H9 (cell line): ENCODE measurements around the gene KIF16B. TPM values are rescaled to one million over a fixed set of nuclear protein-coding genes. Genes with fewer than 3 reads are reported as not detected.

Experiments used
- DNase-seq: peaks from one replicate; pipeline ENCODE4 v3.0.0-alpha.2; 2017
- H2AFZ ChIP-seq: one replicate; pipeline ENCODE4 v1.6.1; 2013; ENCODE audit warnings: mild to moderate bottlenecking, low read length, control low read depth, moderate library complexity
- H2AK5ac ChIP-seq: 2 replicates; pipeline ENCODE4 v1.6.1; 2013; ENCODE audit warnings: low read length, control low read depth, mixed read lengths; ENCODE audit not compliant: insufficient read length
- H2BK120ac ChIP-seq: one replicate; pipeline ENCODE4 v1.6.1; 2013; ENCODE audit warnings: low read depth, mild to moderate bottlenecking, low read length, control low read depth, inconsistent platforms; ENCODE audit not compliant: poor library complexity, severe bottlenecking
- H2BK12ac ChIP-seq: 2 replicates; pipeline ENCODE4 v1.6.1; 2013; ENCODE audit warnings: low read length, control low read depth, mixed read lengths, low read depth; ENCODE audit not compliant: insufficient read length
- H2BK15ac ChIP-seq: 2 replicates; pipeline ENCODE4 v1.6.1; 2013; ENCODE audit warnings: low read depth, low read length, control low read depth
- H2BK20ac ChIP-seq: one replicate; pipeline ENCODE4 v1.6.1; 2013; ENCODE audit warnings: low read depth, mild to moderate bottlenecking, low read length, control low read depth, inconsistent platforms; ENCODE audit not compliant: poor library complexity, severe bottlenecking
- H2BK5ac ChIP-seq: 2 replicates; pipeline ENCODE4 v1.6.1; 2013; ENCODE audit warnings: low read length, control low read depth, mixed read lengths; ENCODE audit not compliant: insufficient read length
- H3K14ac ChIP-seq: 2 replicates; pipeline ENCODE4 v1.6.1; 2013; ENCODE audit warnings: low read length, control low read depth; ENCODE audit not compliant: insufficient read depth
- H3K18ac ChIP-seq: 2 replicates; pipeline ENCODE4 v1.6.1; 2013; ENCODE audit warnings: low read depth, mild to moderate bottlenecking, mixed read lengths, low read length, control low read depth; ENCODE audit not compliant: insufficient read length
- H3K23ac ChIP-seq: 2 replicates; pipeline ENCODE4 v1.6.1; 2013; ENCODE audit warnings: low read length, control low read depth, mixed read lengths, low read depth; ENCODE audit not compliant: insufficient read length
- H3K23me2 ChIP-seq: 2 replicates; pipeline ENCODE4 v1.6.1; 2013; ENCODE audit warnings: low read depth, mild to moderate bottlenecking, mixed read lengths, low read length, control low read depth; ENCODE audit not compliant: insufficient read length, poor library complexity, severe bottlenecking
- H3K27ac ChIP-seq: 2 replicates; pipeline ENCODE4 v1.5.1; 2013; ENCODE audit warnings: low read length, control low read depth, mixed read lengths, low read depth; ENCODE audit not compliant: insufficient read length
- H3K27me3 ChIP-seq: 2 replicates; pipeline ENCODE4 v1.6.1; 2013; ENCODE audit warnings: low read length, control low read depth, inconsistent platforms; ENCODE audit not compliant: insufficient read depth
- H3K4ac ChIP-seq: 2 replicates; pipeline ENCODE4 v1.6.1; 2013; ENCODE audit warnings: low read depth, mild to moderate bottlenecking, control low read depth, inconsistent platforms, low read length, moderate library complexity
- H3K4me1 ChIP-seq: 2 replicates; pipeline ENCODE4 v1.6.1; 2013; ENCODE audit warnings: low read length, control low read depth, inconsistent platforms; ENCODE audit not compliant: insufficient read depth
- H3K4me2 ChIP-seq: 2 replicates; pipeline ENCODE4 v1.6.1; 2013; ENCODE audit warnings: low read length, control low read depth, mixed read lengths; ENCODE audit not compliant: insufficient read length, insufficient read depth
- H3K56ac ChIP-seq: 2 replicates; pipeline ENCODE4 v1.6.1; 2013; ENCODE audit warnings: low read depth, mild to moderate bottlenecking, mixed read lengths, low read length, control low read depth; ENCODE audit not compliant: insufficient read length
- H3K79me1 ChIP-seq: 2 replicates; pipeline ENCODE4 v1.6.1; 2013; ENCODE audit warnings: low read depth, mild to moderate bottlenecking, moderate library complexity, low read length, control low read depth, inconsistent platforms; ENCODE audit not compliant: insufficient read depth, poor library complexity, severe bottlenecking
- H3K79me2 ChIP-seq: 2 replicates; pipeline ENCODE4 v1.6.1; 2013; ENCODE audit warnings: low read length, control low read depth, inconsistent platforms; ENCODE audit not compliant: insufficient read depth
- H3K9ac ChIP-seq: 2 replicates; pipeline ENCODE4 v1.6.1; 2013; ENCODE audit warnings: low read length, control low read depth, mixed read lengths; ENCODE audit not compliant: insufficient read length; ENCODE audit errors: extremely low read depth
- H3K9me3 ChIP-seq: one replicate; pipeline ENCODE4 v1.6.1; 2013; ENCODE audit warnings: low read depth, low read length, inconsistent platforms; ENCODE audit not compliant: control insufficient read depth
- H3T11ph ChIP-seq: one replicate; pipeline ENCODE4 v1.6.1; 2013; ENCODE audit warnings: mild to moderate bottlenecking, low read length, control low read depth, inconsistent platforms
- H4K20me1 ChIP-seq: one replicate; pipeline ENCODE4 v1.6.1; 2013; ENCODE audit not compliant: control insufficient read depth, insufficient read length, insufficient read depth
- H4K5ac ChIP-seq: 2 replicates; pipeline ENCODE4 v1.6.1; 2013; ENCODE audit warnings: low read depth, mild to moderate bottlenecking, mixed read lengths, low read length, control low read depth; ENCODE audit not compliant: insufficient read length
- H4K8ac ChIP-seq: replicated peaks from 2 replicates; pipeline ENCODE4 v1.6.1; 2013; ENCODE audit warnings: low read length, control low read depth, mixed read lengths, low read depth; ENCODE audit not compliant: insufficient read length
- H4K91ac ChIP-seq: 2 replicates; pipeline ENCODE4 v1.6.1; 2013; ENCODE audit warnings: low read depth, mild to moderate bottlenecking, moderate library complexity, mixed read lengths, low read length, control low read depth; ENCODE audit not compliant: insufficient read length
- H3K27ac Mint-ChIP-seq, 3 experiments: 2 replicates in 2 of 3; 3 replicates in 1 of 3; pipeline ENCODE4 v1.8.0; 2020 to 2021; ENCODE audit warnings: mixed read lengths in 3 of 3, mild to moderate bottlenecking in 1 of 3, moderate library complexity in 1 of 3
- H3K27me3 Mint-ChIP-seq: 2 replicates; pipeline ENCODE4 v1.8.0; 2021; ENCODE audit warnings: low read depth, mild to moderate bottlenecking, moderate library complexity, mixed read lengths
- H3K36me3 Mint-ChIP-seq, 3 experiments: 2 replicates in 2 of 3; 3 replicates in 1 of 3; pipeline ENCODE4 v1.8.0; 2020 to 2021; ENCODE audit warnings: low read depth in 3 of 3, mixed read lengths in 3 of 3; ENCODE audit not compliant: insufficient read depth in 1 of 3
- H3K4me1 Mint-ChIP-seq, 2 experiments: 2 replicates each; pipeline ENCODE4 v1.8.0; 2020; ENCODE audit warnings: mixed read lengths in 2 of 2
- H3K4me3 Mint-ChIP-seq, 2 experiments: 2 replicates in 1 of 2; 3 replicates in 1 of 2; pipeline ENCODE4 v1.8.0; 2020 to 2021; ENCODE audit warnings: mild to moderate bottlenecking in 2 of 2, mixed read lengths in 2 of 2, moderate library complexity in 1 of 2
- H3K9me3 Mint-ChIP-seq, 2 experiments: 2 replicates in 1 of 2; 3 replicates in 1 of 2; pipeline ENCODE4 v1.8.0; 2020; ENCODE audit warnings: mild to moderate bottlenecking in 2 of 2, mixed read lengths in 2 of 2, moderate library complexity in 1 of 2
- CTCF ChIP-seq: fragments of 200-600 bp; sonication (generic); conservative IDR thresholded peaks from 3 replicates; pipeline ENCODE4 v1.8.0; 2021; ENCODE audit warnings: antibody characterized with exemption, mild to moderate bottlenecking
- total RNA-seq: library from RNA; stranded (reverse); gene quantifications from 2 replicates; pipeline ENCODE4 v1.2.1, GENCODE V29; 2021

KIF16B gene
- total RNA-seq, 1 experiment from 2014 or later = 7.4 TPM

GRCh38 chr20:16399801-16400200 lies 173.4 kb downstream of the KIF16B start:
- Histone ChIP-seq H3K9ac (no peak overlapping the region), H3K4me1 (peaks cover 3% of the 10 kb centered on the region; the same call in 1 of the 2 replicates), H4K91ac (no peak overlapping the region), H3K23ac (no peak overlapping the region), H2AFZ (no peak overlapping the region), H2BK5ac (no peak overlapping the region), H3K27ac (no peak overlapping the region), H4K8ac (no peak overlapping the region), H3K27me3 (no peaks in the 10 kb centered on the region), H4K20me1 (no peaks in the 10 kb centered on the region), H3T11ph (no peak overlapping the region), H2BK15ac (no peak overlapping the region), H3K56ac (no peak overlapping the region), H3K14ac (no peak overlapping the region), H3K23me2 (no peaks in the 10 kb centered on the region), H3K9me3 (no peaks in the 10 kb centered on the region), H3K18ac (no peak overlapping the region), H3K79me2 (no peaks in the 10 kb centered on the region), H3K4me2 (no peak overlapping the region), H2BK12ac (no peak overlapping the region), H3K79me1 (no peaks in the 10 kb centered on the region), H3K4ac (no peak overlapping the region), H4K5ac (no peak overlapping the region), H2BK120ac (no peak overlapping the region), H2BK20ac (no peak overlapping the region), H2AK5ac (no peak overlapping the region)
- no peak for DNase-seq
- Mint-ChIP-seq H3K4me1 (peaks cover 8 to 16% of the 10 kb centered on the region in 2 experiments; a peak in 2 of 4 replicates), H3K36me3 (peaks cover 11 to 17% (median 12%) of the 10 kb centered on the region in 3 experiments), H3K27ac (no peak overlapping the region), H3K4me3 (no peak overlapping the region), H3K27me3 (no peaks in the 10 kb centered on the region; the same call in 1 of the 2 replicates), H3K9me3 (no peaks in the 10 kb centered on the region)
- no peak for TF ChIP-seq CTCF
